HEK293T (cell line): Measurements from ENCODE around the gene MYL9.

Experiments used
- BHLHE40 ChIP-seq: fragments of 450-650 bp; IDR thresholded peaks from 2 replicates; pipeline ENCODE4 v1.6.1; 2016; ENCODE audit warnings: mild to moderate bottlenecking, moderate library complexity, borderline replicate concordance
- FOXA1 ChIP-seq: fragments of 450-650 bp; IDR thresholded peaks from 2 replicates; pipeline ENCODE4 v1.6.1; 2016; ENCODE audit warnings: mild to moderate bottlenecking
- SUZ12 ChIP-seq: fragments of 450-650 bp; IDR thresholded peaks from 2 replicates; pipeline ENCODE4 v1.6.1; 2016; ENCODE audit warnings: mild to moderate bottlenecking
- TF ChIP-seq, protein P1 (sequence below): fragments of 450-650 bp; IDR thresholded peaks from 2 replicates; pipeline ENCODE4 v1.6.1; 2016

DNA sequence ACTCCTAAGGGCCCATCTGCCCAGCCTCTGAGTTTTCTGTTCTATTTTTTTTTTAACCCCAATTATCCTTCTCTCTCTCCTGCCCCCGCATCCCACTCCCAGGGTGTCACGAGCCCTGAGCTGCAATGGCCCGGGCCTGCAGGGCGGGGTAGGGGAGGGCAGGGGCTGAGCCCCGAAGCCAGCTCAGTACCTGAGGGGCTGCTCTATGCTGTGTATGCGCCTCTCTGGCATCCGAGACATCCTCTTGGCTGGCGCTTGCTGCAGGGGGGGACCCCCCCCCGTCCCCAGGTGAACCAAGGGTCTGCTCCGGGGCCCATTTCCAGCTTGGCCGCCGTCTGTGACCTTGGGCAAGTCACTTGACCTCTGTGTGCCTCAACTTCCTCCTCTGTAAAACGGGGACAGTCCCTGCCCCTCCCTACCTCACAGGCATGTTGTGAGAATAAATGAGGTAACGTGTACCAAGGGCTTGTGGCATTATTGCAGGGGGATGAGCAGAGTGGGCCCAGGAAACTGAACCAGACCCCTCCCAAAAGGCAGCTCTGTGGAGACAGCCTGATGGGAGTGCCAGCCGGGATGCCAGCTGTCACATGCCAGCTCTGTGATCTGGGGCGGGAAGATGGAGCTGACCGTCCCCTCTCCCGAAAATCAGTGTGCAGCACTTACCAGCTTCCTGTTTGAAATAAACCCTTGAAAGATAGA is 13.0 kb upstream of the MYL9 start:
- TF ChIP-seq SUZ12 (no peak), FOXA1 (no peak), BHLHE40 (no peak)
- TF ChIP-seq, protein P1, sequence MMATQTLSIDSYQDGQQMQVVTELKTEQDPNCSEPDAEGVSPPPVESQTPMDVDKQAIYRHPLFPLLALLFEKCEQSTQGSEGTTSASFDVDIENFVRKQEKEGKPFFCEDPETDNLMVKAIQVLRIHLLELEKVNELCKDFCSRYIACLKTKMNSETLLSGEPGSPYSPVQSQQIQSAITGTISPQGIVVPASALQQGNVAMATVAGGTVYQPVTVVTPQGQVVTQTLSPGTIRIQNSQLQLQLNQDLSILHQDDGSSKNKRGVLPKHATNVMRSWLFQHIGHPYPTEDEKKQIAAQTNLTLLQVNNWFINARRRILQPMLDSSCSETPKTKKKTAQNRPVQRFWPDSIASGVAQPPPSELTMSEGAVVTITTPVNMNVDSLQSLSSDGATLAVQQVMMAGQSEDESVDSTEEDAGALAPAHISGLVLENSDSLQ, result no peak
